SKM-1 (cell line): ENCODE data around the gene VEGFD.

Source experiments
- DNase-seq: peaks from one replicate; lab custom pipeline; 2025; ENCODE audit not compliant: unreplicated experiment; lab: John Stamatoyannopoulos, UW

Gene VEGFD, protein sequence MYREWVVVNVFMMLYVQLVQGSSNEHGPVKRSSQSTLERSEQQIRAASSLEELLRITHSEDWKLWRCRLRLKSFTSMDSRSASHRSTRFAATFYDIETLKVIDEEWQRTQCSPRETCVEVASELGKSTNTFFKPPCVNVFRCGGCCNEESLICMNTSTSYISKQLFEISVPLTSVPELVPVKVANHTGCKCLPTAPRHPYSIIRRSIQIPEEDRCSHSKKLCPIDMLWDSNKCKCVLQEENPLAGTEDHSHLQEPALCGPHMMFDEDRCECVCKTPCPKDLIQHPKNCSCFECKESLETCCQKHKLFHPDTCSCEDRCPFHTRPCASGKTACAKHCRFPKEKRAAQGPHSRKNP

DNA sequence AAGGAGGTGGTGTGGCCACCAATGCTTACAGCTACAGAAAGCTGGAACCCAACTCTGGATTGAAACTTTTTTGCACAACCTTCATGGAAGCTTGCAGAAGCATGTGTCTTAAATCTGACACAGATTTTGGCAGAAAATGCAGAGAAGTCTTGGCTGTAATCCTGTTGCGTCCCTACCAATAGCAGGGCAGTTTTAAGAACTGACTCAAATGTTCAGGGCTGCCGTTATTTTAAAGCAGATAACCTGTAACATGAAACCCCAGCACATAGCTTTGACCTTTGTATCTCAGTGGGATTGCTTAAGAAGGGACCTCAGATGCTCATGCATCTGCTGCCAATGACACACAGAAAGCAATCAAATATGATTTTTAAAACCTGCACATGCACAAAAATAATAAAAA lies at the start of gene VEGFD:
Gene VEGFD (minus strand): TSS at position 110 of the 400 bp plus-strand sequence. CDS start 467 bp downstream, outside the sequence.
- no peak for DNase-seq

DNA sequence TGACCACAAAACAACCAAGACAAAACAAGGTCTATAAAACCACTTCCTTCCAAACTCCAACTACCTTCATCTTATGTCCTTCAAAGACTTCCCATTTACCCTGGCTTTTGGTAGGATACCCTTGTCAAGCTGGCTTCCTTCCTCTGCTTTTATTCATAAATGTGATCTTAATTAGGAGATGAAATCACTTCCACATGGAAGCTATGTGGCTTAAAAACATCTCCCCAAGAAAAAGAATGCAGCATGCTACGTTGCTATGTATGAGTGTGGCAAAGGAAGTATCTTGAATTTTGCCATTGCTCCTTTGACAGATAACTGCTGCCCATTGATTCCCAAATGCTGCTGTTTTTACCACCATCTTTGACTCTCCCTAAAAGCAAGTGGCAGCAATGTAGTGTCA lies 46.4 kb upstream of the VEGFD start:
- DNase-seq: no peak

DNA sequence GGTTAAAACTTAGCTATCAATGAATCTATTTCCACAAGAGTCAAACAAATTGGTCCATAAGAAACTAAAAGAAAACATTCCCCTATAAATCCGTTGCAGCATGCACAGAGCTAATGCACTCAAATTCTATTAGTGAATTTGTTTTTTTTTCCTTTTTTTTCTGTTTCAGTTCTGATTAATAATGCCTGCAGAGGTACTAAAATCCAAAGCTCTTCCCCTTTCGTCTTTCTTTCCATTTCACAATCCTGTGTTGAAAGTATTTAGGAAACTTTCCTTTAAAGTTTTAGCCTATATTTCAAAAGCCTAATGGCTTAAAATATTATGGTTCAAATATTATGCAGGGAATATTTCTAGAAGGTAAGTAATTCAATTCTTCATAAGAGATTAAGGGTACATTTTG lies 45.9 kb upstream of the VEGFD start:
- no peak for DNase-seq

DNA sequence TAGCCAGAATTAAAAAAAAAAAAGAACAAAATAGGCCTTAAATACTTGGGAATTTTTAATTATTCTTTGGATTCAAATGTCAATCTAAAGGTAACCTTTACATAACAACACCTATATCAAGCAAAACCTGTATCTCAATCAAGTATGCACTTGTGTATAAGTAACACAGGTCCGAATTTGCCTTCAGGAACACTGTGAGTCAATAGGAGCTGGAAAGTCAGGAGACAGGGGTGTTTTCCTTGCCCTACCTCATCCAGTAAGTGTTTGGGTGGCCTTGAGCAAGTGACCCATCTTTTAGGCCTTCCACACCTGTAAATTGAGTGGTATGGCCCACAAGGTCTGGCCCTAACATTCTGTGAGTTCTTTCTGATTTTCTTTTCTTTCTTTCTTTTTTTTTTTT lies 40.8 kb upstream of the VEGFD start:
- no peak for DNase-seq

DNA sequence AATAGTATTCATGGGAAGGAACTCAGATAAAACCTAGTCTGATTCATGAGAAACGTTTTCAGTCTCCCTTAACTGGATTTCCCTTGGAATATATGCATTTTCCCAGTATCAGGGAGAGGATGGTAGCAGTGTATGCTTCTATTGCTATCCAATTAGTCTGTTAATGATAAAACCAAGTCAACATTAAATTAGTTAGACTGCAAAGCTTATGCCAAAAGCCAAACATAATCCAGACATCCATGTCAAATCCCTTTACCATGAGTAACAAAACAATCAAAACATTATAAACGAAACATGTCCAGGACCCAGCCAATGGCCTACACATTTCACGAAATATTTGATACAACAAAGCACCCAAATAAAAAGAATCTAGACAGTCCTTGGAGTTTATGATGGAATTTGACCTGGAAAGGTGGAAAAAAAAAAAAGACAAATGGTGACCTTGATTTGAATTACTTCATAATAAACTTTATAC lies 34.5 kb upstream of the VEGFD start:
- no peak for DNase-seq

DNA sequence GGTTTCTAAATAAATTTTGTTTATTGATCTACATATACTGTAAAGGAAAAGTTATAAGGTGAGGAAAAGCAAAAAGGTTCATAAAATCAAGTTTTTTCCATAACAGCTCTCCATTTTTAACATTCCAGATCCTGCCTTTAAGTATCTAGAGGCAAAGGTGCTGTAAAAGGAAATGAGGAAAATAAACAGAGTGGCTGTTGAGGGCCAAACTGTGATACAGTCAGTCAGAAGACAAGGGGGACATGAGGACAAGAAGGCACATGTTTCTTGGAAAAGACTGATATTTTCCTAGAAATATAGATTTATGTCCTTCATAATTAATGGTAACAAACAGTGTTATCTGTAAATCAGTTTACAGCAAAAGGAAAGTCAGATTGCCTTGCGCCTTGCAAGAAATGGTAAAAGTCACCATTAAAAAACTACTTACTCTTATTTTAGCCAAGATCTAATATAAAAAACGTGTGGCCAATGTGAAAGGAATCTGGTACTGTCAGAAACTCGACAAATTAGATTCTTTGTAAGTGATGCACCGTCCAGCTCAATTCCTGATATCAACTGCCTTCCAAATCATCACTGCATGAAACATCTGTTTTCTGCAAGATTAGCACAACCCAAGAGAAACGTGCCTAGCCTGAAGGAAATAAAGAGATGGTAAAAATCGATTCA lies 34.0 kb upstream of the VEGFD start:
- no peak for DNase-seq

DNA sequence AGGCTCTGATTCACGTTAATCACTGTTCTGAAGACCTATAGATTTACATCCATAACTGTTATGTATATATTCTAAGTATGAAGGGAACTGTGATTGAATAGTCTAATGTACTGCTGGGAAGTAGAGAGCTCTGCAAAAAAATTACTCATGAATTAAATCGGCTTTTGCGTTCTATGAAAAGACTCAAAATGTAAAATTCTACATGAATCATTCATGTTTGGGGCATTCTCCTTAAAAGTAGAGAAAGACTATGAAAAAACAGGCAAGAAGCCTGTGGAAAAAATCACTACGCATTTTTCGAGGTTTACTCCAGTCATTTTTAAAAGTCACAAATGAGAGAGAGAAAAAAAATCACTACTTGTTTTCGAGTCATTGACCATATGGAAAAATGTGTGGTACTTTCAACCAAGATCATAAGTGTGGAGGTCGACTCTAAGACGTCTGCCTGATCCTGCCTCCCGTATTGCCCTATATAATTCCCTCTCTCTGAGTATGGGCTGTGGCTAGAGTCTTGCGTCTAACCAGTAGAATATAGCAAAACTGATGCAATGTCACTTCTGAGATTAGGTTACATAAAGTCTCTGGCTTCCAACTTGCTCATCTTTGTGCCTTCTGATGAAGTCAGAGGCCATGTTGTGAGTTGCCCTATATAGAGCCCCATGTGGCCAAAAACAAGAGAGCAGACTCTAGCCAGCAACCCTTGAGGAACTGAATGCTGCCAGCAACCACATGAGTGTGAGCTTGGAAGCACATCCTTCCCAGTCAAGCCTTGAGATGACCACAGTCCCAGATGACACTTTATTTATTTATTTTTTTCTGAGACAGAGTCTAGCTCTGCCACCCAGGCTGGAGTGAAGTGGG lies 32.1 kb upstream of the VEGFD start:
- DNase-seq: no peak

DNA sequence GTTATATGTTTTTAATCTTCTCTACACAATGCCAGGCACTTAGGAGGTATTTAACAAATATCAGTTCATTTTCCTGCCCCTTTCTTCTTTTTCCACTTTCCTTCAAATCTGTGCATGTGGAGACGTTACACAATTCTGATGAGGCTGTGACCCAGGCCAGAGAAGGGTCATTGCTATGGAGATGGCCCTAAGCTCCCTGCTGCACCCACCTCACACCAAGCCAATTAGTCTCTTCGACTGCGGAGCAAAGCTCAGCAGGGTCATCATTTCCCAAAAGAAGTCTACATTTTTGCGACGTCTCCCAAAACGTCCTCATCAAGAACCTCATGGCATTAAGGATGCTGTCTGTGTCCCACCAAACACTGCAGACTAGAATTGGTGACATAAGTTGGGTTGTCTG lies 28.9 kb upstream of the VEGFD start:
- DNase-seq: no peak

DNA sequence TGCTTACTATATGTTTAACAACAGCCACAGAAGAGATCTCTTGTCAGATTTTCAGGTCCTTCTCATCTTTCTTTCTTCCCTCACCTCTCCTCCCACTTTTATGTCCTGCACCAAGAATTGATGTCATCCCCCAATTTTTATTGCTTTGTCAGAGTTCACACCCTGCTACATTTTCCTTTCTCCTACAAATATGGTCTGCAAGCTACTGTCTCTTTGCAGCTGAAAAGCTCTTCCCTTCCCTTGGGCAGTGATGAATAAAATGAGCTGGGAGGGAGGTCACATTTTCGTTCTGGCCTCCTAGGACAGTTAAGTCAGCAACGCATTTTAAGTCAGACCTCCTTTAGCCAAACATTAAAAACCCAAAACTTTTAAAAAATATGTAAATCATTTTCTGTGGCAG lies 26.7 kb upstream of the VEGFD start:
- no peak for DNase-seq

DNA sequence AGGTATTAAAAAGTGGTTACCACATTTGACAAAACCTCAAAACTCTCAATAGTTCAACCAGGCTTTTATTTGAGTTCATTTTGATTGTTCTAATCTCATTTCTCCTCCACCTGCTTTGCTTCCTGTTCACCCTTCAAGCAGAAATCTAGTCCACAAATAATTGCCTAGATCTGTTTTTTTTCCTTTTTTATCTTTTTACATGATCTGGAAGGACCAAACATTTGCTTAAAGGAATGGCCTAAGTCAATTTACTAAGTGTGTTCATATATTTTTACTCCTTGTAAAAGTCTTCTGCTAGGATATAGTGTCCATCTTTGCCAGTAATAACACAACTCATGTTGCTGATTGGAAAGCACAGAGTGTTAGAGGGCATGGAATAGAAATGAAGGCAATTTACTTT lies 26.2 kb upstream of the VEGFD start:
- no peak for DNase-seq

DNA sequence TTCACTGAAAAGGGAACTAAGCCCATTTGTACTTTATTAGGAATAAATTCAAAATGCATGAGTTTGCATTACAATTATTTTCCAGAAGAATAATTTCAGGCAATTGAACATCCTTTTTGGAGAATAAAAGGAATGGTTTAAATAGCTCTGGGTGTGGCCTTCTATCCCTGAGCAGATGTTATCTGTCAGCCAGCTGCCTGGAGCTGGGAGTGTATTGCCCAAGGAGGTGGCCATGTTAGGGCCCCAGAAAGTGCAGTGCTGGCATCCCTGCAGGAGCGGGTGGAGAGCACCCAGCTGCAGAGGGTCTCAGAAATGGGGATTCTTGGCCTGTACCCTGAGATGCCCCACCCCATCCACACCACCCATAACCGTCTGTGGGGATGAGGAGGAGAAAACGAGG lies 21.6 kb upstream of the VEGFD start:
- no peak for DNase-seq

DNA sequence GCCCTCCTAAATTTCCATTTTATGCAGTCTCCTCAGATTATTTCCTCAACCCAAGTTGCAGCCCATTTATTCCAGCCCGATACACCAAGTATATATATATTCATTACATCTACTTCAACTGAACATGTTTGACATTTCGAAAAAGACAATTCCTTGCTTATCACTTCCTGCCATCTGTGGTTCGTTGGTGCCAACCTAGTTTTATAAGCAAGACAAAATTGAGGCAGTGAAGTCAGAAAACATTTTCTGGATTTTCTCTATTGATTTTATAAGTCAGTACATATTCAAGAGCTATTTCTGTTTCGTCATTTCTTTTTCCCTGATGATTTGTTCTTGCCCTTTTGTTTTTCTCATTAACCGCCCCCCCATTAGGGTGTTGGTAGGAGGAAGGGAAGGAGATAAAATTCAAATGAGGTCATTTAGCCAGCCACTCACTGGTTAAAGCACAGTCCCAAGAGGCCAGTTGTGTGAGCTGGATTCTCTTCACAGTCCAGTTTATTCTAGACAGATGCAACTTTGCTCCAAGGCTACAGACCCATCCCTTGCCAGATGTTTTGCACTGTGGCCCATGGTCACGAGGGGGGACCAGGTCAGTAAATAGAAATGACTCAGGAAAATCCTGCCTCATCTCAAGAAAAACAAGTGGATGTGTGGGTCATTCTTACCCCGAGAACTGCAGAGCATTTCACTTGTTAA lies 20.3 kb upstream of the VEGFD start:
- DNase-seq: no peak

DNA sequence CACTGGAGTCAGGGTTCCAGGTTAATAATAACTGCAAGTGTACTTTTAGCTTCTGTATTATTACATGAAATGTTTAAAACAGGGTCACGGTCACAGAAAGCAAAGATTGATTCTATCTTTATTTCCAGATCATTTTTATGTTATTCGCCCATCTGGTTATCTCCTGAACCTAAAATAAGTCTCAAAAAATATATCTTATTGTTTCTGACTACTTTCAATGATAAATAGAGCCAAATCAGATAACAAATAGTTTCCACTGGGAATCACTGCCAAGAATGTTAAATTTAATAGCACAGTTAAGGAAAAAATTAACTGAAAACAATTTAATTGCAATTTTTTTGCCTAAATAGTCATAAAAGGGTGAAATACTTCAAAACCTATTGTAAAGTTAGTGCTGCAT lies 17.2 kb upstream of the VEGFD start:
- no peak for DNase-seq

DNA sequence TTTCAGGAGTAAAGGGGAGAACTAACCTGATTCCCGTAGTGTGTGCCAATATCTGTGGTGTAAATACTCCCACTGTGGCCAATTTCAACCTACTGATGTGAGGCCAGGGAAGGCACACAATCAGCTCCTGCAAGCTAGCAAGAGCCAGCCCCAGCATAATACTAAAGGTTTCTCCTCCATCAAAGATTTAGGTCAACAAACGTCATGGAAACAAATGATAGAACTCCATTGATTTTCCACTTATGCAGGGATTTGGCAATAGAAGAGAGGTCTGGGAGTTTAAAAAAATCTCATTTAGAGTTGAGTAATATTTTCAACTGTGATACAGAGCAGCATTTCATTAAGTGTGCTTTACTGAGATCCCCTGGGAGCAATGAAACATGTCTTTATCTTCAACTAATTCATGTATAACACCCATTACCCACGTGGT lies 15.8 kb upstream of the VEGFD start:
- no peak for DNase-seq

DNA sequence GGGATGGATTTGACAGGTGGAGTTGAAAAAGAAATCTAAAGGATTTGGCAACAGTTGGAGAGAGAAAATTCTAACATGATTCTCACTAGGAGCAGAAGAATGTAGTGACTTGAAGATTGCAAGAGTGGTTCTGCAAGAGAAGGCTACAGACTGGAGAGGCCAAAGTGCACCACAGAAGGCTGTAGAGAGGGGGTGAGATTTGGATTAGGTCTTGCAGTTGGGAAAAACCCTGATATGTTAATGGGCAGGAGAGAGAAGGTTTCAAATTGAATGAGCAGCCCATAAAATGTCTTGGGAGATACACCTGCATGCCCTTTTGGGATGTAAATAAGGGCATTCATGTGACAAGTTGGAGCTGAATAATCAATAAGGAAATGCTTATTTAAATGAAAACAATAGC lies 14.7 kb upstream of the VEGFD start:
- no peak for DNase-seq

DNA sequence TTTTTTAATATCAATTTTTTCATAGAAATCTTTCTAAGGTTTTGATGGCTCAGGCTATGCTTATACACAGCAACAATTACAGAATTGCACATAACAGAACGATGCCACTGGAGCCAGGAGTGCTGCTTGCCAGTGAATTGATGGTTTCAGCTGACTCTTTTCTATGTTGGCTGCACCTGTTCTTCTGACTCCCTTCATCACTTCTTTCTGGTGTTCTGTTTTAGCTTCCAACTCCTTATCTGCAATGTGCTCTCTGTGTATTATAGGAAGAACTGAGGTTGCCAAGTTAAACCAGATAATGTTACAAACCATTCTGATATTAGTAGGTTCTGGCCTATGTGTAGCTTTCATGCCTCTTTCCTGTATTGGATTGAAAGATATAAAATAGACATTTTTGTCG lies 11.6 kb upstream of the VEGFD start:
- no peak for DNase-seq

DNA sequence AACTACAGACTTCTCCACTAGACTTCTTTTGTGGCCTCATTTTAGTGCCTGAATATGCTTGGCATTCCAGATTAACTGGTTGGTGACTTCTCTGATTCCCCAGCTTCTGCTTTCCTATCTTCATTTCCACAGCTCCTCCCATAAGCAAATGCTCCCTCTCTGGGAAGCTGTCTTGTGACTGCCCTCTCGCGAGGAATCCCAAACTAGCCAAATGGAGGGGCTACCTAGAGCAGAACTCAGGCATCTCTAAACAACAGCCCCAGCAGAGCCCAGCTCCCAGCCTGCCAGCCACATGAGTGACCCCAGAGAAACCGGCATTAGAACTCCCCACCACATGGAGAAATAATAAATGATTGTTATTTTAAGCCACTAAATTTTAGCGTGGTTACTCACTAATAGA lies 7.6 kb upstream of the VEGFD start:
- DNase-seq: no peak

DNA sequence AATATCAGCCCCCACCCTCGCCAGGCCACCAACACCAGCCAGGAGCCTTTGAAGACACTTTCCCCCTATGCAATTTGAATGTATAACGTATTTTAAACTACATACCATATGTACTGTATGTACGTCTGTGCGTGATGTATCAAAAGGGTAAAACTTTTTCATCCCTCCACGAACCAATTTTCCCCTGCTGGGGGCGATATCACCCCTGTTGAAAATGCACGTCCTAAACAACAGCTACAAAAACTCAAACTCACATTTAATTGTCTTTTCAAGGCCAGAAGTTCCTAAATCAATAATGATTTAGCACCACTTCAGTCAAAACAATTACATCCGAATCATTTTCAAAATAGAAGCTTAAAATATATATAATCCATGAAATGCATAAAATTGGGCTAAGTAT lies 1.4 kb downstream of the VEGFD start:
- no peak for DNase-seq

DNA sequence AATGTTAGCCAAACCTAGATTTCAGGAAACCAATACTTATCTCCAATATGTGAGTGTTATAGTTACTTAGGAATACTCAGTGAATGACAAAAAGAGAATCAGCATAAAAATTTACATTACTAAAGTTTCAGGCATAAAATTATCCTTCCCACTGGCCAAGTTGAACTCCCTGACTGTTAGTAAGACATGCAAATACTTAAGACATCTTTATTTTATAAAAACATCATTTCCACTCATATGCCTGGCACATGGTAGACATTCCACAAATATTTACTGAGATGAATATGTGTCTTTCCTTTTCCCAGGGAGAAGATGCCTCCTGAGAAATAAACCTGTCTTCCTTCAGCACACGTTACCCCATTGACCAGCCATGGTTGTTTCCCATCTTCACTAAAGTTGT lies 7.3 kb downstream of the VEGFD start:
- no peak for DNase-seq

DNA sequence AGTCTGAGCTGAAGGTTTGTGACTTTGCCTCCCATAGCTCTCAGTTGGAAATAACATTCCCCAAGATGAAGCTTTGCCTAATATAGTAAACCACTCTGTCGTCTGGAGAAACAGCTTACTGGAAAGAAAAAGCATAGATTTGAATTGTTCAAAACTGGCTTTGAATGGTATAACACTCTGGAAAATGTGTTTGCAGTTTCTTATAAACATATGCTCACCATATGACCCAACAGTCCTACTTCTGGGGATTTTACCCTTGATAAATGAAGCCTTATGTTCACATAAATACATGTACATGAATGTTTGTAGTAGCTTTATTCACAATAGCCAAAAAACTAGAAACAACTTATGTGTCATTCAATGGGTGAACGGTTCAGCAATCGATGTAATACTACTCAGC lies 10.2 kb downstream of the VEGFD start:
- DNase-seq: no peak
